Gastroesophageal sphincter (tissue), 4 donors: ENCODE measurements around the gene SPINK4. TPM values are rescaled to one million over a fixed set of nuclear protein-coding genes. Genes with fewer than 3 reads are reported as not detected.

Source experiments
- ATAC-seq: fragments of 150-250 bp; one replicate; pipeline ENCODE4 v1.9.1; 2016; ENCODE audit warnings: mild to moderate bottlenecking, moderate library complexity
- H3K27ac ChIP-seq, 4 donors: fragments of 200-600 bp; sonication (generic) in 3 of 4; 1 replicate in 3 of 4; 2 replicates in 1 of 4; pipeline ENCODE4 v1.5.1; 2016 to 2019
- H3K27me3 ChIP-seq: fragments of 200-600 bp; sonication (generic); one replicate; pipeline ENCODE4 v1.5.1; 2019
- H3K36me3 ChIP-seq, 2 donors: fragments of 200-600 bp; sonication (generic); one replicate each; pipeline ENCODE4 v1.5.1; 2019; ENCODE audit warnings: control low read depth in 1 of 2
- H3K4me1 ChIP-seq, 3 donors: fragments of 200-600 bp; sonication (generic); 1 replicate in 2 of 3; 2 replicates in 1 of 3; pipeline ENCODE4 v1.5.1; 2016 to 2019; ENCODE audit warnings: control low read depth in 2 of 3
- H3K4me3 ChIP-seq, 2 donors: fragments of 200-600 bp; sonication (generic); one replicate each; pipeline ENCODE4 v1.5.1; 2019; ENCODE audit warnings: mild to moderate bottlenecking in 1 of 2, moderate library complexity in 1 of 2
- H3K9me3 ChIP-seq, 3 donors: fragments of 200-600 bp; sonication (generic); one replicate each; pipeline ENCODE4 v1.5.1; 2017 to 2019; ENCODE audit warnings: control low read depth in 2 of 3
- CTCF ChIP-seq, 4 experiments: fragments of 200-600 bp in 2 of 4; fragments of 450-650 bp in 2 of 4; sonication (generic) in 1 of 4; IDR thresholded peaks; one replicate each; pipeline ENCODE4 v1.5.1; 2017 to 2019; ENCODE audit warnings: antibody characterized with exemption in 4 of 4, mild to moderate bottlenecking in 2 of 4, moderate library complexity in 2 of 4
- EP300 ChIP-seq: sonication (generic); formaldehyde crosslinking; IDR thresholded peaks from one replicate; pipeline ENCODE4 v1.6.1; 2017; ENCODE audit warnings: antibody characterized with exemption, mild to moderate bottlenecking
- POLR2A ChIP-seq, 2 donors: fragments of 450-650 bp; IDR thresholded peaks; one replicate each; pipeline ENCODE4 v1.6.1; 2017; ENCODE audit warnings: antibody characterized with exemption in 2 of 2, mild to moderate bottlenecking in 2 of 2, moderate library complexity in 1 of 2
- POLR2AphosphoS5 ChIP-seq: sonication (generic); formaldehyde crosslinking; IDR thresholded peaks from one replicate; pipeline ENCODE4 v1.6.1; 2017; ENCODE audit warnings: antibody characterized with exemption
- WGBS, 2 donors: methylation state at CpG; one replicate each; pipeline ENCODE4 v1.1.5; 2018; ENCODE audit warnings: low coverage in 1 of 2; 5-methylcytosine and 5-hydroxymethylcytosine counted together
- total RNA-seq, 4 donors: library from RNA; depleted of rRNA; stranded (reverse); fragments of >200 nt; gene quantifications; one replicate each; pipeline ENCODE4 v1.1.0, GENCODE V29; 2016

Gene SPINK4
- total RNA-seq, 4 donors from 2014 or later = not detected

DNA sequence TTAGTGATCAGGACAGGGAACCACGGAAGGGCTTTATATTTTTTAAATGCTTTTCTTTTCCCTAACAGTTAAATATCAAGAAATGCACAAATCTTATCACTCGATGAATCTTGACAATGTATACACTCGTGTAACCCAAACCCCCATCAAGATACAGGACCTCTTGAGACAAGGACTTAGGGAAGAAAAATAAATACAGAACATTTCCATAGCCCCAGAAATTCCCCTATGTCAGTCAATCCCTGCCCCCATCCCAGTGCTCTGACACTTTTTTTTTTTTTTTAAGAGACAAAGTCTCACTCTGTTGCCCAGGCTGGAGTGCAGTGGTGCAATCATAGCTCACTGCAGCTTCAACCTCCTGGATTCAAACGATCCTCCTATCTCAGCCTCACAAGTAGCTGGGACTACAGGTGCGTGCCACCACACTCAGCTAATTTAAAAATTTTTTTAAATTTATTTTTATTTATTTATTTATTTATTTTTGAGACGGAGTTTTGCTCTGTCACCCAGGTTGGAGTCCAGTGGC is 2.7 kb downstream of the SPINK4 start:
- Histone ChIP-seq H3K27ac (no peak overlapping the region), H3K9me3 (no peaks in the 10 kb centered on the region), H3K27me3 (peaks cover 4% of the 10 kb centered on the region), H3K4me1 (no peaks in the 10 kb centered on the region), H3K4me3 (no peak overlapping the region), H3K36me3 (peaks cover 0 to 2% of the 10 kb centered on the region in 2 donors)
- 50 to 69% methylated on average over 6 of the region's 6 CpGs for WGBS, 2 donors
- ATAC-seq = no peak
- TF ChIP-seq CTCF (IDR thresholded peaks at IDR 0.05) = no peak
- TF ChIP-seq EP300 = no peak
- no peak for TF ChIP-seq POLR2A (IDR thresholded peaks at IDR 0.05)
- TF ChIP-seq POLR2AphosphoS5 = no peak

GRCh38 chr9:33244137-33244784 is 4.3 kb downstream of the SPINK4 start:
- ATAC-seq = no peak
- no peak overlapping the region for H3K27ac ChIP-seq
- WGBS, 2 donors = 80 to 85% methylated on average over 3 to 7 of the region's 9 CpGs

DNA sequence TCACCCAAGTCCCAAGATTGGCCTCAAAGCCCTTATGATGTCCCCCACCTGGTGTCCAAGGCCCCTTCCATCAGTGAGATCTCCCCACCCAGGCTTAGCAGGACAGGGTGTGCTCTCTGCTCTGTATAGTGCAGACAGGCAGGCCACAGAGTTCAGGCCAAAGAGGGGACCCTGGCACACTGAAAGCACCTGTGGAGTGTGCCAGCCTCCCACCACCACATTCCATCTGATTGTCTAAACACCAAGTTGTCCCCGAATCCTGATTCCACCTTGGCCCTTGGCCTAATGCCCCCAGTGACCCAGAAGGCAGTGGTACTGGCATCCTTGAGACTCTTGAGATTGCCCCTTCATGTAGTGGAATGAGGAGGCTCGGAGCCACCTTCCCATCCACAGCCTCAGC is 5.4 kb downstream of the SPINK4 start:
- H3K36me3 ChIP-seq = peaks cover 0 to 23% of the 10 kb centered on the region in 2 donors
- no peaks in the 10 kb centered on the region for H3K9me3 ChIP-seq
- no peaks in the 10 kb centered on the region for H3K4me1 ChIP-seq
- TF ChIP-seq EP300 (no peak), POLR2A (IDR thresholded peaks at IDR 0.05) (no peak), CTCF (IDR thresholded peaks at IDR 0.05) (no peak), POLR2AphosphoS5 (no peak)
- H3K27me3 ChIP-seq = peaks cover 4% of the 10 kb centered on the region
- ATAC-seq = no peak
- H3K4me3 ChIP-seq = no peak overlapping the region
- 83% methylated on average over 2 of the region's 2 CpGs; no CpG with 5 or more reads in 1 of the 2 donors for WGBS, 2 donors
- H3K27ac ChIP-seq = no peak overlapping the region

More at GRCh38 chr9:33244137-33244784, 4.3 kb downstream of the SPINK4 start:
- H3K4me1 ChIP-seq = no peaks in the 10 kb centered on the region
- TF ChIP-seq POLR2A (IDR thresholded peaks at IDR 0.05) (no peak), CTCF (IDR thresholded peaks at IDR 0.05) (no peak), POLR2AphosphoS5 (no peak), EP300 (no peak)
- no peak overlapping the region for H3K4me3 ChIP-seq
- peaks cover 0 to 14% of the 10 kb centered on the region in 2 donors for H3K36me3 ChIP-seq
- H3K9me3 ChIP-seq = no peaks in the 10 kb centered on the region
- H3K27me3 ChIP-seq = peaks cover 4% of the 10 kb centered on the region

GRCh38 chr9:33246269-33246860 is 6.4 kb downstream of the SPINK4 start:
- no peak for ATAC-seq
- H3K27ac ChIP-seq = no peak overlapping the region
- H3K36me3 ChIP-seq = peaks cover 0 to 33% of the 10 kb centered on the region in 2 donors
- WGBS, 2 donors = 76 to 100% methylated on average over 5 of the region's 9 CpGs
- no peak for TF ChIP-seq CTCF (IDR thresholded peaks at IDR 0.05)
- no peak for TF ChIP-seq POLR2AphosphoS5
- no peak for TF ChIP-seq POLR2A (IDR thresholded peaks at IDR 0.05)
- no peak for TF ChIP-seq EP300
- H3K4me1 ChIP-seq = no peaks in the 10 kb centered on the region
- H3K9me3 ChIP-seq = no peaks in the 10 kb centered on the region
- no peak overlapping the region for H3K4me3 ChIP-seq
- H3K27me3 ChIP-seq = peaks cover 4% of the 10 kb centered on the region
